ENCODE measurements around the gene GPR155.
A peak's percentile ranks its signal among the peaks of the same experiment; 100 is the strongest.
"Not testable (repeated sequence)": the region's sequence is repeated elsewhere in the genome, so short reads cannot be mapped to it uniquely, and the experiment has no call there.

The GPR155 gene

GRCh38 chr2:174493549-174494331 is 6.9 kb upstream of the GPR155 start:
- Histone ChIP-seq H3K27me3 (no peaks in the 10 kb centered on the region), H3K4me1 (peaks cover 2% of the 10 kb centered on the region; the same call in 1 of the 2 replicates), H3K4me3 (ENCODE audit: low read depth, low read length) (no peak overlapping the region), H3K9me3 (no peaks in the 10 kb centered on the region), H3K36me3 (no peaks in the 10 kb centered on the region)
- no peak for DNase-seq
- TF ChIP-seq CTCF (IDR thresholded peaks at IDR 0.05; ENCODE audit: low read depth, low read length), result no peak

GRCh38 chr2:174492963-174493431 is 6.2 kb upstream of the GPR155 start:
- no peak for TF ChIP-seq CTCF (IDR thresholded peaks at IDR 0.05; ENCODE audit: low read depth, low read length)
- DNase-seq, result no peak
- Histone ChIP-seq H3K27me3 (no peaks in the 10 kb centered on the region), H3K4me1 (peaks cover 2% of the 10 kb centered on the region; the same call in 1 of the 2 replicates), H3K36me3 (no peaks in the 10 kb centered on the region), H3K4me3 (ENCODE audit: low read depth, low read length) (no peak overlapping the region), H3K9me3 (no peaks in the 10 kb centered on the region)

GRCh38 chr2:174491947-174492346 is 5.1 kb upstream of the GPR155 start:
- Histone ChIP-seq H3K9me3 (no peaks in the 10 kb centered on the region), H3K27me3 (no peaks in the 10 kb centered on the region), H3K4me3 (ENCODE audit: low read depth, low read length) (no peak overlapping the region), H3K36me3 (no peaks in the 10 kb centered on the region), H3K4me1 (peaks cover 2% of the 10 kb centered on the region; the same call in 1 of the 2 replicates)
- DNase-seq, result no peak
- TF ChIP-seq CTCF (IDR thresholded peaks at IDR 0.05; ENCODE audit: low read depth, low read length), result no peak

GRCh38 chr2:174490051-174490450 is 3.2 kb upstream of the GPR155 start:
- peaks cover 2% of the 10 kb centered on the region; the same call in 1 of the 2 replicates for H3K4me1 ChIP-seq
- no peaks in the 10 kb centered on the region for H3K27me3 ChIP-seq
- no peak for DNase-seq
- H3K4me3 ChIP-seq (ENCODE audit: low read depth, low read length), result no peak overlapping the region
- no peak for TF ChIP-seq CTCF (IDR thresholded peaks at IDR 0.05; ENCODE audit: low read depth, low read length)
- H3K9me3 ChIP-seq, result no peaks in the 10 kb centered on the region
- H3K36me3 ChIP-seq, result no peaks in the 10 kb centered on the region

- H3K27me3 ChIP-seq; H3K36me3 ChIP-seq; H3K4me1 ChIP-seq; H3K9me3 ChIP-seq; DNase-seq; H3K4me3 ChIP-seq (ENCODE audit: low read depth, low read length): not testable (repeated sequence)
These were observed 2.7 kb upstream of the GPR155 start for GRCh38 chr2:174489520-174489919.

GRCh38 chr2:174487820-174488162 is 962 bp upstream of the GPR155 start:
- Histone ChIP-seq H3K36me3 (no peaks in the 10 kb centered on the region), H3K4me3 (ENCODE audit: low read depth, low read length) (peak overlapping the region; percentile 73), H3K27me3 (no peaks in the 10 kb centered on the region), H3K4me1 (peaks cover 2% of the 10 kb centered on the region; the same call in 1 of the 2 replicates), H3K9me3 (no peaks in the 10 kb centered on the region)
- no peak for DNase-seq
- no peak for TF ChIP-seq CTCF (IDR thresholded peaks at IDR 0.05; ENCODE audit: low read depth, low read length)
